ENCODE data around the gene P2RX2.

DNA sequence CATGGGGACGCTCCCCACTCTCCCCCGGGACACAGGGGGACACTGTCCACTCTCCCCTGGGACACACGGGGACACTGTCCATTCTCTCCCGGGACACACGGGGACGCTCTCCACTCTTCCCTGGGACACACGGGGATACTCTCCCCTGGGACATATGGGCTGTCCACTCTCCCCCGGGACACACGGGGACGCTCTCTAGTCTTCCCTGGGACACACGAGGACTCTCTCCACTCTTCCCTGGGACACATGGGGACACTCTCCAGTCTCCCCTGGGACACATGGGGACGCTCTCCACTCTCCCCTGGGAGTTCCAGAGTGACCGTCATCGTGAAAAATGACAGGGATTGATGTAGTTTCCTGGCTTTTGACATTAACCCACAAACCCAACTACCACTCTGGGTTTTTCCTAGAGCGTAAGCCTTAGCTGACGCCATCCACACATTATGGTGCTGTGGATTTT is 3.0 kb upstream of the P2RX2 start:
- TF ChIP-seq POLR2AphosphoS5 (IDR thresholded peaks at IDR 0.05; ENCODE audit: borderline replicate concordance, low read depth, low read length) = no peak
- no peak for TF ChIP-seq EZH2 (IDR thresholded peaks at IDR 0.05)

All from SK-N-MC (cell line).